ENCODE data around the gene ABHD13.

- TF ChIP-seq, protein P1, sequence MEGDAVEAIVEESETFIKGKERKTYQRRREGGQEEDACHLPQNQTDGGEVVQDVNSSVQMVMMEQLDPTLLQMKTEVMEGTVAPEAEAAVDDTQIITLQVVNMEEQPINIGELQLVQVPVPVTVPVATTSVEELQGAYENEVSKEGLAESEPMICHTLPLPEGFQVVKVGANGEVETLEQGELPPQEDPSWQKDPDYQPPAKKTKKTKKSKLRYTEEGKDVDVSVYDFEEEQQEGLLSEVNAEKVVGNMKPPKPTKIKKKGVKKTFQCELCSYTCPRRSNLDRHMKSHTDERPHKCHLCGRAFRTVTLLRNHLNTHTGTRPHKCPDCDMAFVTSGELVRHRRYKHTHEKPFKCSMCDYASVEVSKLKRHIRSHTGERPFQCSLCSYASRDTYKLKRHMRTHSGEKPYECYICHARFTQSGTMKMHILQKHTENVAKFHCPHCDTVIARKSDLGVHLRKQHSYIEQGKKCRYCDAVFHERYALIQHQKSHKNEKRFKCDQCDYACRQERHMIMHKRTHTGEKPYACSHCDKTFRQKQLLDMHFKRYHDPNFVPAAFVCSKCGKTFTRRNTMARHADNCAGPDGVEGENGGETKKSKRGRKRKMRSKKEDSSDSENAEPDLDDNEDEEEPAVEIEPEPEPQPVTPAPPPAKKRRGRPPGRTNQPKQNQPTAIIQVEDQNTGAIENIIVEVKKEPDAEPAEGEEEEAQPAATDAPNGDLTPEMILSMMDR (IDR thresholded peaks at IDR 0.05), result no peak
- TF ChIP-seq POLR2A (IDR thresholded peaks at IDR 0.05), result no peak
Measured at GRCh38 chr13:108200781-108201398, 17.3 kb upstream of the ABHD13 start.
